Measurements from ENCODE around the gene INTS11. TPM values are rescaled to one million over a fixed set of nuclear protein-coding genes. Genes with fewer than 3 reads are reported as not detected.
"Not testable (repeated sequence)": the region's sequence is repeated elsewhere in the genome, so short reads cannot be mapped to it uniquely, and the experiment has no call there.

INTS11 gene
- total RNA-seq (2014; rRNA removed; shearing (Covaris generic)): 169 and 189 TPM in 2 replicates

DNA sequence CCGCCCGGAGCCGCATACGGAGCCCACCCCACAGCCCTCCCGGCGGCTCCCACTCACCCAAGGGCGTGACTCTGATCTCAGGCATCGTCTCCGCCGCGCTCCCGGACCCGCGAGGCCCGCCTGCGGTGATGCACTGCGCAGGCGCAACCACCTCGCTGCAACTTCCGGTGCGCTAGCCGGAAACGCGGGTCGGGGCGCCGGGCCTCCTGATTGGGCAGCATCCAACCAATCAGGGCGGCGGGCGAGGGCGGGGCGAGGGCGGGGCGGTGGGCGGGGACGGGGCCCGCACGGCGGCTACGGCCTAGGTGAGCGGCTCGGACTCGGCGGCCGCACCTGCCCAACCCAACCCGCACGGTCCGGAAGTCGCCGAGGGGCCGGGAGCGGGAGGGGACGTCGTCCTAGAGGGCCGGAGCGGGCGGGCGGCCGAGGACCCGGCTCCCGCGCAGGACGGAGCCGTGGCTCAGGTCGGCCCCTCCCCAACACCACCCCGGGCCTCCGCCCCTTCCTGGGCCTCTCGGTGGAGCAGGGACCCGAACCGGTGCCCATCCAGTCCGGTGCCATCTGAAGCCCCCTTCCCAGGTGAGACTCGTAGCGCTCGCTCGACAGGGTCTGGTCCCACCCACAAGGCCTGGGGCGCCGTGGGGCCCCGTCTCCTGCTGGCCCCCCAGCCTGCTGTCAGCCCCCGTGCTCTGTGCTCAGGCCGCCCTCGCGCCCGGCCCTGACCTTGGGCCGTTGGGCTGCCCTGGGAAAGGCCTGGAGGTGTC is at the start of gene INTS11, which contains the start of gene CPTP:
Gene INTS11, minus strand, starts transcription at position 137 of the 764 bp plus-strand sequence. Its CDS starts 52 bp downstream, at position 85.
Gene CPTP, plus strand, starts transcription at position 279 of the 764 bp plus-strand sequence. CDS start 2,109 bp downstream, outside the sequence.
- peaks cover 2% of the 10 kb centered on the region for H3K36me3 ChIP-seq (replicated peaks; ENCODE audit: control insufficient read depth, insufficient read depth, low read length)
- peak within 1 kb of the TSS; percentile 99 for H3K4me3 ChIP-seq (ENCODE audit: insufficient read depth, low read depth, low read length)
- no peaks in the 10 kb centered on the region for H3K27me3 ChIP-seq (ENCODE audit: control insufficient read depth, insufficient read depth, low read length)
- peak; percentile 100 for DNase-seq

DNA sequence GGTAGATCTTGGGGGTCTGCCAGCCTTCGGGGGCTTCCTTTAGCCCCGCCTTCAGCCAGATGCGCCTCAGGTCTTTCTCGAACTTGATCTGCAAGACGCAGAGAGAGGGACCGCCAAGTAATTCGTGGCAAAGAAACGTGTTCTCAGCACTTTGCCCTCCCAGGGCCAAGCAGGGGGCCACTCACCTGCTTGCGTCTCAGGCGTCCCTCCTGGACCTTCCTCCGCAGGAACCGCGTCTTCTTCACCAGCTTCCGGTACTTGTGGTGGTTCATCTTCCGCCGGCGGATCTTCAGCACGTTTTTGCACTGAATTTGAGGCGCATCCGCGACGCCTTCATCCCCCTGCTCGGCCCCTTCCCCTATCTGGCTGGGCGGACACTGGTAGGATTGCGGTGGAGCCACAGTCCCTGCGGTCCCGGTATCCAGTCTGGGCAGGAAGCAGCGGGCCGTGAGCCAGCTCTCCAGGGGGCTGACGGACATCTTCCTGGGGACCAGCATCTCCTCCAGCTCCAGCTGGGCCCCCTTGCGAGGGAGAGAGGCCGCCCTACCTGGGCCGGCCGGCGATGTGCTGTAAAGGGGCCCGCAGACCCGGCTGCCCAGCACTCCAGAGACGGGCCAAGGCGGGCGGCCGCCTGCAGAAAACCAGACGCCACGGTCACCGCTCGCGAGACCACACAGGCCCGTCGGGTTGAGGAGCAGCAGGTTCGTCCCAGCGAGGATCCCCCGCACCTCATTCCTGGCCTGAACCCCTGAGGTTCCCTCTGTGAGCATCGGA is 49.5 kb upstream of the INTS11 start:
- H3K27me3 ChIP-seq (ENCODE audit: control insufficient read depth, insufficient read depth, low read length): no peaks in the 10 kb centered on the region
- H3K4me3 ChIP-seq (ENCODE audit: insufficient read depth, low read depth, low read length): peak overlapping the region; percentile 77
- peak; percentile 67 for DNase-seq
- peaks cover 2% of the 10 kb centered on the region for H3K36me3 ChIP-seq (replicated peaks; ENCODE audit: control insufficient read depth, insufficient read depth, low read length)

DNA sequence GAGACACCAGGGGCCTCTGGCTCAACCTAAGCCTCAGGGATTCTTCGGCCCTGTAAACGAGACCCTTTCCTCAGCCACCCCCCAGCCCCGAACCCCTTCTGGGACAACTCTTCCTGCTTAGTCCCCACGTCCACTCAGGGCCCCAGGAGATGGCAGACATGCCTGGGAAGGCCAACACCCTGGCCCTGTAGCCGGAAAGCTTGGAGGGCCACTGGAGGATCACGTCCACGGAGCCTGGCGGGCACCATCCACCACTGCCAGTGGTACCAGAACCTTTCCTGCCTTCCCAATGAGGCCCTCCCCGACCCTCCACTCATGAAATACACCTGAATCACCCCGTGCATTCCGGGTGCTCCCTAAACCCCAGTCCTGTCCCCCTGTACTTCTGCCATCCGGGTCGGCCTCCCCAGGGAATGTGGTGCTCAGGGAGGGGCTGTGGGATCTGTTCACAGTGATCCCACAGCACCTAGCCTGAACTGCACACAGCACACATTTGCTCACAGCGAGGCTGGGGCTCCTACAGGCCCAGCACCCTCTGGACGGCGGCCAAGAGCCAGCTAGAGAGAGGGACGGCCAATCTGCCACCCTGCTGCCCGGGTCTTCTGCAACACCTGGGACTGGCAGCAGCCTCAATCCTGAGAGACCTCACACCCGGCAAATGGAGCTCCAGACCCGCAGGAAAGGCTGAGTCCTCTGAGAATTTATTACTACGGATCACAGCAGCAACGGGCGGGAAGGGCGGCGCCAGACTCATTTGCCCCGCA is 48.8 kb upstream of the INTS11 start:
- no peak for DNase-seq
- Histone ChIP-seq H3K27me3 (ENCODE audit: control insufficient read depth, insufficient read depth, low read length) (no peaks in the 10 kb centered on the region), H3K4me3 (ENCODE audit: insufficient read depth, low read depth, low read length) (no peak overlapping the region), H3K36me3 (replicated peaks; ENCODE audit: control insufficient read depth, insufficient read depth, low read length) (peaks cover 2% of the 10 kb centered on the region)

DNA sequence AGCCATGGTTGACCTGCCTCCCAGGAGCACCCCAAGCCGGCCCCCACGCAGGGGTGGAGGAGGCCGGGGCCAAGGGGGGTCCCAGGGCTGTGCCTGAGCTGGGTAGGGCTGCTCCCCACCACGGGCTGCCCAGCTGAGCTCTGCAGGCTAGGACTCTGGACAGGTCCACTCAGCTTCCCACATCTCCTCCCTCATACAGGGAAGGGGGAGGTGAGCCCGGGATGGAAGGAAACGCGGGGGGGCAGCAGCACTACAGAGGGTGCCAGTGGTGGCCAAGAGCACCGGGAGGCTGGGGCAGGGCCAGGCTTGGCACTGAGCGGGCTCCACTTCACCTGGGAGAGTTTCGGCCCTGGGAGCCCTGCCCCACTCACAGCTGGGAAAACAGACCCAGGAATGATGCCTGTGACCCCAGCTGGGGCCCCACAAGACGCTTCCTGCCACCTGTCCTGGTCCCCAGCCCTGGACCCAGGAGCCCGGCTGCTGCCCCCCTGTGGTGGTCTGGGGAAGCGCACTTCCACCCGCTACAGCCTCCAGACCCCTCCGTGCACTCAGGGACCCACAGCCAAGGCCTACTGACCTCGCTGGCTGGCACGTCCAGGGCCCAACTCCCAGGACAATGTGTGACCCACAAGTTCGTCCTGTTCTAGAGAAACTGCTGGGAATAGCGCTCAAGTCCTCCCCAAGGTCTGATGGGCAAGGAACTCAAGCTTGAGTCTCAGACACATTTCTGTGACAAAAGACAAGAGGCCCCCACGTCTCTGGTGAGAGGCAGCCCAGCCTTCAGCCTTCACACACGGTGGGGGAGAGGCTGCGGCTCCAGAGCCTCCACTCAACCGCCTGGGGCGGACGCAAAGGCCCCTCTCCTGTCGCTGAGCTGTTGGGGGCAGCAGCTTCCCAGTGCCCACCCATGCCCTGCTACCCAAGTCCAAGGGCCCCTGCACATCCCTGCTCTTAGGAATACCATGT is 47.6 kb upstream of the INTS11 start:
- H3K36me3 ChIP-seq (replicated peaks; ENCODE audit: control insufficient read depth, insufficient read depth, low read length): peaks cover 2% of the 10 kb centered on the region
- no peaks in the 10 kb centered on the region for H3K27me3 ChIP-seq (ENCODE audit: control insufficient read depth, insufficient read depth, low read length)
- no peak overlapping the region for H3K4me3 ChIP-seq (ENCODE audit: insufficient read depth, low read depth, low read length)
- peak; percentile 99 for DNase-seq

DNA sequence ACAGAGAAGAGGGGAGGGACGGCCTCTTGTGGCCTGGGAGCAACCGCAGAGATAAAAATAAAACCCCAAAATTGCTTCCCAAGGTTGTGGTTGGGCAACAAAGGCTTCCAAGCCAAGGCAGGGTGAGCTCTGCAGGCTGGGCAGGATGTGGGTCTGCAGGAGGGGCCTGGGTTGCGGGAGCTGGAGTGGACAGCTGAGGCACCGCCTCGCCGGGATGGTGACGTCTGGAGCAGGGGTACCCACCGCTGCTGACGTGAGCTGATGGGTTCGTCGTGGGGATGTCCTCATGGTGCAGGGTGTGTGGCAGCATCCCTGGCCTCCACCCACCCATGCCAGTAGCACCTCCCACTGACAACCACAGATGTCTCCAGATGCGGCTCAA is 46.9 kb upstream of the INTS11 start:
- DNase-seq: no peak

DNA sequence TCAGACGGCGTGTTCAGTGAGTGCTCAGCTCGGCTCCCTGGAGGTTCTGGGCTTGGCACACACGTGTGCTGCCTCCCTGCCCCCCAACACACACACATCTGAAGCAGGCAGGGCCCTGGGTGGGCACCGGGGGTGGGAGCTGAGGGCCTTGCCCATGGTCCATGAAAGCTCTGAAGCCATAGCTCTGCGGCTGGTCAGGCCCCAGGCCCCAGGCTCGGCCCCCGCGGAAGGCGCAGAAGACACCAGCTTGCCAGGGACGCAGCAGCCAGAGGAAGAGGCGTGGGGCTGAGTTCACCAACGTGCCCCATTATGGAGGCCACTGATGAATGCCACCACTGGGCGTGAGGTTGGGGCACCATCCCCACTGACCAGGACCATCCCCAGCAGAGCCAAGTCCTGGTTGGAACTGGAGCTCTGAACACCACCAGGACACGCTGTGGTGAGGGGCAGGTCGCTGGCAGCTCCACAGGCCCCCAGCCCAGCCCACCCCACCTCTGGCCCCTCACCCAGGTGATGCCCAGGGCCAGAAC is 46.4 kb upstream of the INTS11 start:
- Histone ChIP-seq H3K36me3 (replicated peaks; ENCODE audit: control insufficient read depth, insufficient read depth, low read length) (peaks cover 2% of the 10 kb centered on the region), H3K27me3 (ENCODE audit: control insufficient read depth, insufficient read depth, low read length) (no peaks in the 10 kb centered on the region), H3K4me3 (ENCODE audit: insufficient read depth, low read depth, low read length) (no peak overlapping the region)
- no peak for DNase-seq

More for the DNA sequence above, 46.9 kb upstream of the INTS11 start:
- Histone ChIP-seq H3K4me3 (ENCODE audit: insufficient read depth, low read depth, low read length) (no peak overlapping the region), H3K36me3 (replicated peaks; ENCODE audit: control insufficient read depth, insufficient read depth, low read length) (peaks cover 2% of the 10 kb centered on the region), H3K27me3 (ENCODE audit: control insufficient read depth, insufficient read depth, low read length) (no peaks in the 10 kb centered on the region)

DNA sequence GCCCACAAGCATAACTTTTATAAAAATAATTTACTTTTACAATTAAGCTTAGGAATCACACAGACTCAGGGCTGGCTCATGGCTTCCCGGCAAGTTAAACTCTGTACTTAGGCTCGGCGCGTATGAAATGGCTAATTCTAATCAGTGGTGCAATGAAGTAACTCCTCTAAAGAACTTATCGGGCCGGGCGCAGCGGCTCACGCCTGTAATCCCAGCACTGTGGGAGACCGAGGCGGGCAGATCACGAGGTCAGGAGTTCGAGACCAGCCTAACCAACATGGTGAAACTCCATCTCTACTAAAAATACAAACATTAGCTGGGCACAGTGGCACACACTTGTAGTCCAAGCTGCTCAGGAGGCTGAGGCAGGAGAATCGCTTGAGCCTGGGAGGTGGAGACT is 45.6 kb upstream of the INTS11 start:
- DNase-seq; H3K36me3 ChIP-seq (replicated peaks; ENCODE audit: control insufficient read depth, insufficient read depth, low read length); H3K27me3 ChIP-seq (ENCODE audit: control insufficient read depth, insufficient read depth, low read length); H3K4me3 ChIP-seq (ENCODE audit: insufficient read depth, low read depth, low read length): not testable (repeated sequence)

DNA sequence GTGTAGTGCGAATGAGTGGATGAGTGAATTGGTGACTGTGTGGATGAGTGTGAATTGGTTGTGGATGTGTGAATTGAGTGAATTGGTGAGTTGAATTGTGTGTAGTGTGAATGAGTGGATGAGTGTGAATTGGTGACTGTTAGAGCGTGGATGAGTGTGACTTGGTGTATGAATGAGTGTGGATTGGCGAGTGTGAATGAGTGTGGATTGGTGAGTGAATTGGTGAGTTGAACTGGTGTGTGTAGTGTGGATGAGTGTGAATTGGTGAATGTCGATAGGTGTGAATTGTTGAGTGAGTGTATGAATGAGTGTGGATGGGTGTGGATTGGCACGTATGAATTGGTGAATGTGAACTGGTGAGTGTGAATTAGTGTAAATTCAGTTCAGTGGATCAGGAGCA is 42.9 kb upstream of the INTS11 start:
- Histone ChIP-seq H3K27me3 (ENCODE audit: control insufficient read depth, insufficient read depth, low read length) (no peaks in the 10 kb centered on the region), H3K36me3 (replicated peaks; ENCODE audit: control insufficient read depth, insufficient read depth, low read length) (no peaks in the 10 kb centered on the region), H3K4me3 (ENCODE audit: insufficient read depth, low read depth, low read length) (no peak overlapping the region)
- no peak for DNase-seq

DNA sequence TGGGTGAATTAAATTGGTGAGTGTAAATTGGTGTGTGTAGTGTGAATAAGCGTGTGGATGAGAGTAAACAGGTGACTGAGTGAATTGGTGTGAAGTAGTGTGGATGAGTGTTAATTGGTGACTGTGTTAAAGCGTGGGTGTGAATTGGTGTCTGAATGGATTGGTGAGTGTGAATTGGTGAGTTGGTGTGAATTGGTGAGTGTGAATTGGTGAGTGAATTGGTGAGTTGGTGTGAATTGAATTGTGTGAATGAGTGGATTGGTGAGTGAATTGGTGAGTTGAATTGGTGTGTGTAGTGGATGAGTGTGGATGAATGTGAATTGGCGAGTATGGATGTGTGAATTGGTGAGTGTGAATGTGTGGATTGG is 42.2 kb upstream of the INTS11 start:
- Histone ChIP-seq H3K4me3 (ENCODE audit: insufficient read depth, low read depth, low read length) (no peak overlapping the region), H3K36me3 (replicated peaks; ENCODE audit: control insufficient read depth, insufficient read depth, low read length) (no peaks in the 10 kb centered on the region)
- DNase-seq: no peak

DNA sequence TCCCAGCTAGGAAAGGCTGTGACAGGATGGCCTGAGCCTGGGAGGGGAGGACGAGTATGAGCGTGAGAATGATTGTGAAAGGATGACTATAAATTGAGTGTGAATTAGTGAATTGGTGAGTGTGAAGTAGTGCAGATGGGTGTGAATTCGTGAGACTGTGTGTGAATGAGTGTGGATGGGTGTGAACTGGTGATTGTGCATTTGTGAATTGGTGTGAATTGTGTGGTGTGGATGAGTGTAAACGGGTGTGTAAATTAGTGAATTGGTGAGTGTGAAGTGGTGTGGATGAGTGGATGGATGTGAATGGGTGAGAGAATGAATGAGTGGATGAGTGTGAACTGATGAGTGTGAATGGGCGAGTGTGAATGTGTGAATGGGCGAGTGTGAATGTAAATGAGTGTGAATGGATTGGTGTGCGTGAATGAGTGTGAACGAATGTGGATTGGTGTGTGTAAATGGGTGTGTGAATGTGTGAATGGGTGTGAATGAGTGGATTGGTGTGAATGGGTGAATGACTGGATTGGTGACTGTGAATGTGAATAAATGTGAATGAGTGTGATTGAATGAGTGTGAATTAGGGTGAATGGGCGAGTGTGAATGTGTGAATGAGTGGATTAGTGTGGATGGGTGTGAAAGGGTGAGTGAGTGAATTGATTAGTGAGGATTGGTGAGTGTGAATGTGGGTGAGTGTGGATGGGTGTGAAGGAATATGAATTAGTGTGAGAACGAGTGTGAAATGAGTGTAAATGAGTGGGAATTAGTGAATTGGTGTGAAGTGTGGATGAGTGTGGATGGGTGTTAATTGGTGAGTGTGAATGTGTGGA is 41.6 kb upstream of the INTS11 start:
- no peaks in the 10 kb centered on the region for H3K27me3 ChIP-seq (ENCODE audit: control insufficient read depth, insufficient read depth, low read length)
- H3K36me3 ChIP-seq (replicated peaks; ENCODE audit: control insufficient read depth, insufficient read depth, low read length): no peaks in the 10 kb centered on the region
- no peak overlapping the region for H3K4me3 ChIP-seq (ENCODE audit: insufficient read depth, low read depth, low read length)
- no peak for DNase-seq

More for the DNA sequence above, 42.2 kb upstream of the INTS11 start:
- H3K27me3 ChIP-seq (ENCODE audit: control insufficient read depth, insufficient read depth, low read length): no peaks in the 10 kb centered on the region

DNA sequence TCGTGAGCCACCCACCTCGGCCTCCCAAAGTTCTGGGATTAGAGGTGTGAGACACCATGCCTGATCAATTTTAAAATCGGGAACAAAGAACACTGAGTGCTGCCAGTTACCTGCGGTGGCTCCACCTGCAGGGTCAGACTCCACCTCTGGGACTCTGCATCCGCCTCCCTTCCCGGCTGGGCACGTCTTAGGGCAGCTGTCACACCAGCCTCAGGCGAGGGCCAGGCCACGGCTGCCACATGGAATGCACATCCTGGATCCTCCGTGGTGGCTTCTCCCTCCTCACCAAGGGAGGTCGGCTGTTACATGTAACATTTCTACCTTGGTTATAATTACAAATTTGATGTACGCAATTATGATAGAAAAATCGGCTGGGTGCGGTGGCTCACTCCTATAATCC is 39.8 kb upstream of the INTS11 start:
- H3K36me3 ChIP-seq (replicated peaks; ENCODE audit: control insufficient read depth, insufficient read depth, low read length): no peaks in the 10 kb centered on the region
- no peaks in the 10 kb centered on the region for H3K27me3 ChIP-seq (ENCODE audit: control insufficient read depth, insufficient read depth, low read length)
- DNase-seq: no peak
- no peak overlapping the region for H3K4me3 ChIP-seq (ENCODE audit: insufficient read depth, low read depth, low read length)

DNA sequence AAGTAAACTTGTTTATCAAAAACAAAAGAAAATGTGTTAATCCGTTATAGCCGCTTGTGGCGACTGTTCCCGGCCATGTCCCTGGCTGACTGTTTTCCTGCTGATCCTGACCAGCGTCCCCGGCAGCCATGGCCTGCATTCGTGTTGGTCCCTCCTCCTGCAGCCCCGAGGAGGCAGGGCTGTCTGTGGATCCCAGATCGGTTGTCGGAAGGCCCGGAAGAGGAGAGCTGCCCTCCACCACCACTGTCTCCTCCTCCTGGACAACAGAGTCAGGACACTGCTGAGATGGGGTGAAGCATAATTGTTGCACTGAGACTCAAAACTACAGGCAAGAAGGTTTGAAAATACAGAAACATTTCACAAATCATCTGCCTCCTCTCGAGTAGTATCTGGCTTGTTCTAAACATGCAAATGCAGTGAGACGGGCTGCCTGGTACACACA is 37.5 kb upstream of the INTS11 start:
- DNase-seq: peak; percentile 80
- no peak overlapping the region for H3K4me3 ChIP-seq (ENCODE audit: insufficient read depth, low read depth, low read length)
- H3K27me3 ChIP-seq (ENCODE audit: control insufficient read depth, insufficient read depth, low read length): no peaks in the 10 kb centered on the region
- H3K36me3 ChIP-seq (replicated peaks; ENCODE audit: control insufficient read depth, insufficient read depth, low read length): no peaks in the 10 kb centered on the region
